Body of pancreas (tissue), 4 donors: ENCODE data around the gene CHST4. TPM values are rescaled to one million over a fixed set of nuclear protein-coding genes. Genes with fewer than 3 reads are reported as not detected.

ENCODE experiments used
- ATAC-seq: fragments of 150-250 bp; one replicate; pipeline ENCODE4 v1.9.1; 2016
- DNase-seq, 4 donors: peaks; one replicate each; pipeline ENCODE4 v3.0.0-alpha.2; 2019
- H3K27ac ChIP-seq, 4 donors: fragments of 200-600 bp; sonication (generic); 1 replicate in 3 of 4; 2 replicates in 1 of 4; pipeline versions ENCODE4 v1.5.1 to v1.6.1; 2016 to 2019; ENCODE audit warnings: mild to moderate bottlenecking in 1 of 4, mixed read lengths in 1 of 4, moderate library complexity in 1 of 4
- H3K27me3 ChIP-seq, 2 donors: fragments of 200-600 bp; sonication (generic); one replicate each; pipeline ENCODE4 v1.6.0; 2016; ENCODE audit warnings: mild to moderate bottlenecking in 1 of 2
- H3K36me3 ChIP-seq, 2 donors: fragments of 200-600 bp; sonication (generic); replicated peaks in 1 of 2; 2 replicates each; pipeline ENCODE4 v1.5.1; 2016; ENCODE audit warnings: low read depth in 2 of 2; ENCODE audit not compliant: insufficient read depth in 1 of 2
- H3K4me1 ChIP-seq: fragments of 200-600 bp; sonication (generic); one replicate; pipeline ENCODE4 v1.6.0; 2016
- H3K4me3 ChIP-seq, 2 donors: fragments of 200-600 bp; sonication (generic); 1 replicate in 1 of 2; 2 replicates in 1 of 2; pipeline ENCODE4 v1.5.1; 2016 to 2019
- H3K9me3 ChIP-seq, 3 donors: fragments of 200-600 bp; sonication (generic); 1 replicate in 2 of 3; 2 replicates in 1 of 3; pipeline ENCODE4 v1.5.1; 2016
- CTCF ChIP-seq, 7 experiments: fragments of 450-650 bp in 4 of 7; fragments of 200-600 bp in 3 of 7; sonication (generic) in 3 of 7; IDR thresholded peaks; one replicate each; pipeline ENCODE4 v1.5.1; 2016 to 2019; ENCODE audit warnings: antibody characterized with exemption in 7 of 7
- POLR2A ChIP-seq, 3 donors: fragments of 450-650 bp; IDR thresholded peaks; one replicate each; pipeline ENCODE4 v1.6.1; 2016; ENCODE audit warnings: antibody characterized with exemption in 3 of 3, mild to moderate bottlenecking in 2 of 3
- WGBS, 2 donors: methylation state at CpG; one replicate each; pipeline ENCODE4 v1.1.5; 2017; 5-methylcytosine and 5-hydroxymethylcytosine counted together
- intact Hi-C: fragments of 100-400 bp; cut with DNase I; formaldehyde crosslinking; loops from one replicate; pipeline ENCODE4 v1.15.1; 2023
- total RNA-seq, 2 donors: library from RNA; depleted of rRNA; stranded (reverse); fragments of >200 nt; gene quantifications; one replicate each; pipeline ENCODE4 v1.1.0, GENCODE V29; 2016

The CHST4 gene
- total RNA-seq, 2 donors from 2014 or later, result 21.8 to 23.4 TPM

GRCh38 chr16:71513302-71513701, 12.9 kb upstream of the CHST4 start:
- Histone ChIP-seq H3K9me3 (no peaks in the 10 kb centered on the region), H3K27me3 (no peaks in the 10 kb centered on the region), H3K36me3 (no peaks in the 10 kb centered on the region), H3K4me1 (peaks cover 29% of the 10 kb centered on the region), H3K4me3 (no peak overlapping the region), H3K27ac (peak overlapping the region in 2 of 4 donors; percentile 44 to 79)
- TF ChIP-seq CTCF (IDR thresholded peaks at IDR 0.05), result no peak
- TF ChIP-seq POLR2A (IDR thresholded peaks at IDR 0.05), result no peak
- WGBS, 2 donors, result 0% methylated on average over 1 of the region's 1 CpG
- no peak for DNase-seq
- intact Hi-C loops, result no loop called here
- ATAC-seq, result no peak

DNA sequence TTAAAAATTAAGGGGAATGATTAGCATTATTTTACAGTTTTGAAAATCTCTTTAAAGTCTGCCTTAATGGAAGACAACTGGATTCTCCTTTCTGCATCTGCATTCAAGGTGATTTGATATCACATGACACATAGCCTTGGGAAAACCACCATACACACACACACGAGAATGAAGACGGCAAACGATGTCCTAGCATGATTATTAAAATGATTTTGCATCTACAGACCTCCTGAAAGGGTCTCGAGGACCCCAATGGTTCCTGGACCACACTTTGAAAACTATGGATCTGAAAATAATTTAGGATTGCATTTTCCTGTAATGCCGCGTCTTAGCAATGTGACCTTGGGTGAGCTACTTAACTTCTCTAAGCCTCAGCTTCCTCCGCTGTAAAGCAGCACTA, 11.8 kb upstream of the CHST4 start:
- DNase-seq, result no peak
- WGBS, 2 donors, result 57 to 60% methylated on average over 7 of the region's 7 CpGs
- ATAC-seq, result no peak
- Histone ChIP-seq H3K27me3 (no peaks in the 10 kb centered on the region), H3K4me3 (no peak overlapping the region), H3K4me1 (peaks cover 29% of the 10 kb centered on the region), H3K36me3 (no peaks in the 10 kb centered on the region), H3K27ac (peak overlapping the region in 3 of 4 donors; percentile 25 to 79 (median 67)), H3K9me3 (no peaks in the 10 kb centered on the region)
- intact Hi-C loops, result no loop called here
- TF ChIP-seq POLR2A (IDR thresholded peaks at IDR 0.05) (no peak), CTCF (IDR thresholded peaks at IDR 0.05) (no peak)

- DNase-seq, result peak; percentile 47 to 77 (median 66)
- no peaks in the 10 kb centered on the region for H3K9me3 ChIP-seq
- H3K36me3 ChIP-seq, result no peaks in the 10 kb centered on the region
- TF ChIP-seq CTCF (IDR thresholded peaks at IDR 0.05) (no peak), POLR2A (IDR thresholded peaks at IDR 0.05) (no peak)
- H3K27ac ChIP-seq, result peak overlapping the region; percentile 25 to 79 (median 54)
- H3K27me3 ChIP-seq, result no peaks in the 10 kb centered on the region
- H3K4me3 ChIP-seq, result no peak overlapping the region
- intact Hi-C loops, result no loop called here
- peaks cover 29% of the 10 kb centered on the region for H3K4me1 ChIP-seq
- ATAC-seq, result peak; percentile 95
- WGBS, 2 donors, result 28 to 31% methylated on average over 3 of the region's 3 CpGs
These were observed 11.2 kb upstream of the CHST4 start for GRCh38 chr16:71515026-71515425.

DNA sequence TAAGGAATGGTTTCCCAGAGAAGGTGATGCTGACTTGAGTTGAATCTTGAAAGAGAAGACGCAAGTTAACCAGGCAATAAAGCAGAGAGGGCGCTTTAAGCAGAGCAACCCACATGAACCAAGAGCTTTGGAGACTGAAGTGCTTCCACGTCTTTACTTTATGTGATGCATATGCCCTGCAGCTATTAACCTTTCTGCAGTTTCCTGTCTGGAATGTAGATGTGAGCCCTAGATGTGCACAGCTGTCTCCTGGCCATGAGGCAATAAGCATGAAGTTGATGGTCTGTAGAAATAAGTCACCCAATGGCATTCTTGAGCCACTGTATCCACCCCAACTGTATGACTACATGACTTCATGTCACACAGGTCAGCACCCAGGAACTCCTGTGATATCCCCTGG, 5.7 kb upstream of the CHST4 start:
- DNase-seq, result no peak
- H3K4me1 ChIP-seq, result peaks cover 7% of the 10 kb centered on the region
- 74% methylated on average over 3 of the region's 3 CpGs for WGBS, 2 donors
- no peaks in the 10 kb centered on the region for H3K36me3 ChIP-seq
- no peak overlapping the region for H3K27ac ChIP-seq
- no peak for ATAC-seq
- no peak overlapping the region for H3K4me3 ChIP-seq
- intact Hi-C loops, result no loop called here
- H3K9me3 ChIP-seq, result no peaks in the 10 kb centered on the region
- TF ChIP-seq POLR2A (IDR thresholded peaks at IDR 0.05) (no peak), CTCF (IDR thresholded peaks at IDR 0.05) (no peak)
- H3K27me3 ChIP-seq, result no peaks in the 10 kb centered on the region
